HL-60 (cell line): ENCODE data around the gene COPS9.

Experiments
- DNase-seq, 2 experiments: peaks; one replicate each; pipeline ENCODE4 v3.0.0-alpha.2; 2010 to 2020; ENCODE audit warnings: low read depth in 1 of 2, low spot score in 1 of 2
- H3K27ac ChIP-seq: fragments of 250-450 bp; sonication (Bioruptor Pico); replicated peaks from 2 replicates; pipeline ENCODE4 v1.5.1; 2020; ENCODE audit warnings: mild to moderate bottlenecking, moderate library complexity
- H3K27me3 ChIP-seq: fragments of 250-450 bp; sonication (Bioruptor Pico); 2 replicates; pipeline ENCODE4 v1.5.1; 2021; ENCODE audit warnings: mild to moderate bottlenecking, moderate library complexity; ENCODE audit not compliant: insufficient read depth, poor library complexity, severe bottlenecking
- H3K4me3 ChIP-seq: replicated peaks from 2 replicates; pipeline ENCODE4 v1.5.1; 2011; ENCODE audit warnings: mild to moderate bottlenecking, control low read depth, low read length; ENCODE audit not compliant: insufficient read depth
- GABPA ChIP-seq: IDR thresholded peaks from 2 replicates; pipeline ENCODE4 v1.6.1; 2012; ENCODE audit warnings: low read depth
- POLR2AphosphoS5 ChIP-seq: IDR thresholded peaks from 2 replicates; pipeline ENCODE4 v1.6.1; 2012; ENCODE audit warnings: low read depth
- SPI1 ChIP-seq: IDR thresholded peaks from 2 replicates; pipeline ENCODE4 v1.6.1; 2012; ENCODE audit warnings: low read depth, mild to moderate bottlenecking, borderline replicate concordance
- TF ChIP-seq, protein P1 (sequence below): IDR thresholded peaks from 2 replicates; pipeline ENCODE4 v1.6.1; 2012; ENCODE audit warnings: low read depth; ENCODE audit not compliant: insufficient replicate concordance
- TF ChIP-seq, protein P2 (sequence below): IDR thresholded peaks from one replicate; pipeline ENCODE4 v1.5.1; 2011; ENCODE audit warnings: low read length, control low read depth, inconsistent platforms; ENCODE audit not compliant: insufficient read depth

Gene COPS9

DNA sequence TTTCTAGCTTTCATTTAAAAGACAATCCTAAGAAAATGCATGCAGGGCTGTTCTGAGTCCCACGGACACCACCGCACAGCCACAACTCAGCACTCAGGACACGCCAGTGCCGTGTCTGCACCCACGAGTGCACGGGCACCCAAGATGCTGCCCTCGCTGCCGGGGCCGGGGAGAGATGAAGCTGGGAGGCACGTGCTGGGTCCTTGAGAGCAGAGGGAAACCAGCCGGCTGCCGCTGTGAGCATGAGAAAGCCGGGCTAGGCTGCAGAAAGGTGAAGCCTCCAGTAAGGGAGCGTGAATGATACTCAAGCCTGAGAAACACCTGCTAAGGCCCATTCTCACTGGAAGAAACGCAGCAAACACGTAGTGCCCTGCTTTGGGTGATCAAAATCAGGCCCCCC is 4.8 kb downstream of the COPS9 start:
- H3K4me3 ChIP-seq = no peak overlapping the region
- H3K27me3 ChIP-seq = no peaks in the 10 kb centered on the region
- TF ChIP-seq GABPA (no peak), POLR2AphosphoS5 (no peak)
- TF ChIP-seq, protein P1, sequence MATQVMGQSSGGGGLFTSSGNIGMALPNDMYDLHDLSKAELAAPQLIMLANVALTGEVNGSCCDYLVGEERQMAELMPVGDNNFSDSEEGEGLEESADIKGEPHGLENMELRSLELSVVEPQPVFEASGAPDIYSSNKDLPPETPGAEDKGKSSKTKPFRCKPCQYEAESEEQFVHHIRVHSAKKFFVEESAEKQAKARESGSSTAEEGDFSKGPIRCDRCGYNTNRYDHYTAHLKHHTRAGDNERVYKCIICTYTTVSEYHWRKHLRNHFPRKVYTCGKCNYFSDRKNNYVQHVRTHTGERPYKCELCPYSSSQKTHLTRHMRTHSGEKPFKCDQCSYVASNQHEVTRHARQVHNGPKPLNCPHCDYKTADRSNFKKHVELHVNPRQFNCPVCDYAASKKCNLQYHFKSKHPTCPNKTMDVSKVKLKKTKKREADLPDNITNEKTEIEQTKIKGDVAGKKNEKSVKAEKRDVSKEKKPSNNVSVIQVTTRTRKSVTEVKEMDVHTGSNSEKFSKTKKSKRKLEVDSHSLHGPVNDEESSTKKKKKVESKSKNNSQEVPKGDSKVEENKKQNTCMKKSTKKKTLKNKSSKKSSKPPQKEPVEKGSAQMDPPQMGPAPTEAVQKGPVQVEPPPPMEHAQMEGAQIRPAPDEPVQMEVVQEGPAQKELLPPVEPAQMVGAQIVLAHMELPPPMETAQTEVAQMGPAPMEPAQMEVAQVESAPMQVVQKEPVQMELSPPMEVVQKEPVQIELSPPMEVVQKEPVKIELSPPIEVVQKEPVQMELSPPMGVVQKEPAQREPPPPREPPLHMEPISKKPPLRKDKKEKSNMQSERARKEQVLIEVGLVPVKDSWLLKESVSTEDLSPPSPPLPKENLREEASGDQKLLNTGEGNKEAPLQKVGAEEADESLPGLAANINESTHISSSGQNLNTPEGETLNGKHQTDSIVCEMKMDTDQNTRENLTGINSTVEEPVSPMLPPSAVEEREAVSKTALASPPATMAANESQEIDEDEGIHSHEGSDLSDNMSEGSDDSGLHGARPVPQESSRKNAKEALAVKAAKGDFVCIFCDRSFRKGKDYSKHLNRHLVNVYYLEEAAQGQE = no peak
- TF ChIP-seq, protein P2, sequence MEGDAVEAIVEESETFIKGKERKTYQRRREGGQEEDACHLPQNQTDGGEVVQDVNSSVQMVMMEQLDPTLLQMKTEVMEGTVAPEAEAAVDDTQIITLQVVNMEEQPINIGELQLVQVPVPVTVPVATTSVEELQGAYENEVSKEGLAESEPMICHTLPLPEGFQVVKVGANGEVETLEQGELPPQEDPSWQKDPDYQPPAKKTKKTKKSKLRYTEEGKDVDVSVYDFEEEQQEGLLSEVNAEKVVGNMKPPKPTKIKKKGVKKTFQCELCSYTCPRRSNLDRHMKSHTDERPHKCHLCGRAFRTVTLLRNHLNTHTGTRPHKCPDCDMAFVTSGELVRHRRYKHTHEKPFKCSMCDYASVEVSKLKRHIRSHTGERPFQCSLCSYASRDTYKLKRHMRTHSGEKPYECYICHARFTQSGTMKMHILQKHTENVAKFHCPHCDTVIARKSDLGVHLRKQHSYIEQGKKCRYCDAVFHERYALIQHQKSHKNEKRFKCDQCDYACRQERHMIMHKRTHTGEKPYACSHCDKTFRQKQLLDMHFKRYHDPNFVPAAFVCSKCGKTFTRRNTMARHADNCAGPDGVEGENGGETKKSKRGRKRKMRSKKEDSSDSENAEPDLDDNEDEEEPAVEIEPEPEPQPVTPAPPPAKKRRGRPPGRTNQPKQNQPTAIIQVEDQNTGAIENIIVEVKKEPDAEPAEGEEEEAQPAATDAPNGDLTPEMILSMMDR = no peak
- no peak for DNase-seq
- no peak overlapping the region for H3K27ac ChIP-seq

DNA sequence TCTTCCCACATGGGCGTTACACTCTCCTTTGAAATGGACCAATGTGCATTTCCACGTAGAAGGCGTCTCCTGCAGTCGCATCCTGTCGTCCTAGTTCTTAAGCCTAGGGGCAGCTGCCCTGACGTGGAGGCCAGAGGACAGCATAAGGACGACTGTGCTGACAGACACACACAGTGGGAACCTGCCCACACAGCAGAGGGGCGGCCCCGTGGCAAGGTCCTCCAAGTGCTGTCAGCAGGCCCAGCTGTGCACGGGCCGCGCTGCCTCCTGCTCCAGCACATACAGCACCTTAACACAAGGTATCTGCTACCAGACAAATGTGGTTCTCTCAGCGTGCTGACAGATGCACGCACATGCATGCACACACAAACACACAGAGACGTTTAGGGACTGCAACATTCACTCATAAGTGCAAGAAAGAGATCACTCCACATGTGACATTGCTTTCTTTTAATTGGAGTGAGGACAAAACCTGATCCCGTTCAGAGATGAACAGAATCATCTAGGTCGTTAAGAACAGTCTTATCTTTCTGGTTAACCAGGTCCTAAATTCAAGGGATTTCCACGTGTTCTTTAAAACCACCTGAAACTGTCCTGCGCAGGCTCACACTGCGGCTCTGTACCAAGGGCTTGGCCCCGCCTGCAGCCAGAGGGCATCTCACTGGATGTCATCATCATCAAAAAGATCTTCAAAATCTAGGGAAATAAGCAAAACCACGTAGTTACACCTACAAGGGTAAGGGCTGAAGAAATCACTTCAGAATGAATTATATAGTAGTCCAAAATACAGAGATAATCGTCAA is 5.5 kb downstream of the COPS9 start:
- no peak for TF ChIP-seq SPI1
- TF ChIP-seq GABPA = no peak
- no peak for TF ChIP-seq POLR2AphosphoS5
- TF ChIP-seq, protein P1 = no peak
- no peak for DNase-seq
- H3K27ac ChIP-seq = no peak overlapping the region
- no peak overlapping the region for H3K4me3 ChIP-seq
- H3K27me3 ChIP-seq = no peaks in the 10 kb centered on the region

DNA sequence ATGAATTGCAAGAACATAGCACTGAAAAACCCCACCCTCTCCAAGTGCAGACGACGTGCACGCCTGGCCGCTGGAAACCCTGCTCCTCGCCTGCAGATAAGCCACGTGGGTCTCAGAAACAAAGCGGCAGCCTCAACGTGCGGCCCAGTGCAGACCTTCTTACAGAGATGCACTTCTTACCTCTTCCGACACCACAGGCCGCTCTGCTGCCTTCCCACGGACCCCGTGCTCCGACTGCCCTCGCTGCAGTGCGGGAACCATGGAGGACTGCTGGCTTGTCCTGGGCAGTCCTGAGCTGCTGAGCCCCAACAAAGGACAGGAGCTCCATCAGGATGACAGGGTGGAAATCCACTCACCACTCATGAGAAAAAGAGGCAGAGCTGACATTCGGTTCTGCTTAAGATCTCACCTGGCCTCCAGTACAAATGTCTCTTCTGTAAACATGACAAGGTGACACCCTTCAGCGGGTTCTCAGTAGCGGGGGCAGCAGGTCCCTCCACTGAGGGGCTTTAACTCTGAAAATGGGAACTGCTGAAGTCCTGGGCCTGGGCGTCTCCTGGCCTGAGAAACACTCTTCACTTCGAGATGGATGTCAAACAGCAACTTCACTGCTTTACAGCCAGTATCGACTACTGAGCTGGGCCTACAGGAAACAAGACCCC is 6.2 kb downstream of the COPS9 start:
- no peak for DNase-seq
- TF ChIP-seq, protein P2 = no peak
- TF ChIP-seq POLR2AphosphoS5 = no peak
- Histone ChIP-seq H3K27me3 (no peaks in the 10 kb centered on the region), H3K4me3 (no peak overlapping the region), H3K27ac (no peak overlapping the region)

DNA sequence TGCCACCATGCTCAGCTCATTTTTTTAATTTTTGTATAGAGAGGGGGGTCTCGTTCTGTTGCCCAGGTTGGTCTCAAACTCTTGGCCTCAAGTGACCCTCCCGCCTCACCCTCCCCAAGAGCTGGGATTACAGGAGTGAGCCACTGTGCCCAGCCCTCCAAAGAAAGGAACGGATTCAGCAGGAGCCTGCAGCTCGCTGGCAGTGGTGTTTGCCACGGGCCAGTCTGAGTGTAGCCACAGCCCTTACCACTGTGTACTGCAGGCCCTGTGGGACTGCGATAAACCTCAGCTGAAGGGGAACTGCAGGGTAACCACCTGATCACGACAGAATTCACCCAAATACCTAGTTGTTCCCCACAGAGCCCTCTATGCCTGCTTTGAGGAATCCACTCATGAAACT is 6.8 kb downstream of the COPS9 start:
- no peak for TF ChIP-seq GABPA
- TF ChIP-seq, protein P1 = no peak
- TF ChIP-seq POLR2AphosphoS5 = no peak
- TF ChIP-seq SPI1 = no peak
- TF ChIP-seq, protein P2 = no peak
- Histone ChIP-seq H3K27me3 (no peaks in the 10 kb centered on the region), H3K4me3 (no peak overlapping the region), H3K27ac (no peak overlapping the region)
- DNase-seq = no peak
